Keratinocyte (primary cell): ENCODE results near the gene STIM1. TPM values are rescaled to one million over a fixed set of nuclear protein-coding genes. Genes with fewer than 3 reads are reported as not detected.

ENCODE experiments used
- DNase-seq: peaks from one replicate; pipeline ENCODE4 v3.0.0-alpha.2; 2011; ENCODE audit warnings: low read depth, missing footprints, low spot score
- FAIRE-seq: peaks from 2 replicates; lab custom pipeline; 2011; peaks lifted over from hg19 to GRCh38; lab: Jason Lieb, UNC
- H2AFZ ChIP-seq: 2 replicates; pipeline ENCODE4 v1.6.0; 2012; ENCODE audit warnings: low read length, control low read depth, inconsistent platforms; ENCODE audit not compliant: control insufficient read depth
- H3K27ac ChIP-seq: 2 replicates; pipeline ENCODE4 v1.5.1; 2011; ENCODE audit warnings: low read length; ENCODE audit not compliant: control insufficient read depth, insufficient read depth
- H3K27me3 ChIP-seq: 3 replicates; pipeline ENCODE4 v1.6.0; 2011; ENCODE audit warnings: low read length; ENCODE audit not compliant: control insufficient read depth, insufficient read depth; ENCODE audit errors: extremely low read depth
- H3K36me3 ChIP-seq, 2 experiments: 2 replicates in 1 of 2; 3 replicates in 1 of 2; pipeline ENCODE4 v1.5.1; 2011; ENCODE audit warnings: low read length in 2 of 2, mild to moderate bottlenecking in 1 of 2; ENCODE audit not compliant: control insufficient read depth in 2 of 2, insufficient read depth in 2 of 2; ENCODE audit errors: extremely low read depth in 1 of 2
- H3K4me1 ChIP-seq: 3 replicates; pipeline ENCODE4 v1.5.1; 2011; ENCODE audit warnings: low read length; ENCODE audit not compliant: control insufficient read depth, insufficient read depth; ENCODE audit errors: extremely low read depth
- H3K4me2 ChIP-seq: 3 replicates; pipeline ENCODE4 v1.6.0; 2011; ENCODE audit warnings: low read depth, low read length; ENCODE audit not compliant: control insufficient read depth, insufficient read depth; ENCODE audit errors: extremely low read depth
- H3K4me3 ChIP-seq, 3 experiments: fragments of 200-600 bp in 1 of 3; sonication (generic) in 1 of 3; 2 replicates in 2 of 3; 3 replicates in 1 of 3; pipeline ENCODE4 v1.5.1; 2011 to 2016; ENCODE audit warnings: low read length in 3 of 3, mild to moderate bottlenecking in 3 of 3, control low read depth in 2 of 3, inconsistent platforms in 1 of 3, low read depth in 1 of 3, mixed read lengths in 1 of 3, mixed run types in 1 of 3, moderate library complexity in 1 of 3; ENCODE audit not compliant: control insufficient read depth in 2 of 3, insufficient read depth in 2 of 3; ENCODE audit errors: extremely low read depth in 1 of 3
- H3K79me2 ChIP-seq: 2 replicates; pipeline ENCODE4 v1.6.0; 2012; ENCODE audit warnings: low read length; ENCODE audit not compliant: control insufficient read depth, insufficient read depth
- H3K9ac ChIP-seq: 3 replicates; pipeline ENCODE4 v1.6.0; 2011; ENCODE audit warnings: low read length; ENCODE audit not compliant: control insufficient read depth, insufficient read depth; ENCODE audit errors: extremely low read depth
- H3K9me1 ChIP-seq: 3 replicates; pipeline ENCODE4 v1.6.0; 2011; ENCODE audit warnings: low read length; ENCODE audit not compliant: control insufficient read depth, insufficient read depth; ENCODE audit errors: extremely low read depth
- H3K9me3 ChIP-seq: 2 replicates; pipeline ENCODE4 v1.5.1; 2012; ENCODE audit warnings: low read depth, low read length; ENCODE audit not compliant: control insufficient read depth
- H4K20me1 ChIP-seq: 3 replicates; pipeline ENCODE4 v1.6.0; 2011; ENCODE audit warnings: low read length; ENCODE audit not compliant: control insufficient read depth, insufficient read depth; ENCODE audit errors: extremely low read depth
- CTCF ChIP-seq, 3 experiments: IDR thresholded peaks in 1 of 3; conservative IDR thresholded peaks in 1 of 3; optimal IDR thresholded peaks in 1 of 3; 2 replicates in 2 of 3; 3 replicates in 1 of 3; pipeline versions ENCODE3 to v1.5.1; 2011; ENCODE audit warnings: low read length in 3 of 3, mild to moderate bottlenecking in 3 of 3, moderate library complexity in 2 of 3, control low read depth in 1 of 3, inconsistent platforms in 1 of 3; ENCODE audit not compliant: insufficient read depth in 2 of 3; ENCODE audit errors: extremely low read depth in 1 of 3
- EZH2 ChIP-seq: IDR thresholded peaks from one replicate; pipeline ENCODE4 v1.6.1; 2012; ENCODE audit warnings: inconsistent platforms, mild to moderate bottlenecking, low read length, moderate library complexity
- dilution Hi-C: fragments of 300-500 bp; cut with MboI; formaldehyde crosslinking; loops from one replicate; pipeline ENCODE4 v1.7.0; 2020; ENCODE audit warnings: low sequenced_read_pairs; ENCODE audit not compliant: extremely low pct_ligation_motif_present
- polyA plus RNA-seq, 5 experiments: library from polyadenylated mRNA; depleted of rRNA in 3 of 5; stranded (reverse) in 3 of 5; stranded (forward) in 1 of 5; unstranded in 1 of 5; fragments of >200 nt; gene quantifications; 1 replicate in 1 of 5; 2 replicates in 3 of 5; 3 replicates in 1 of 5; pipeline versions ENCODE4 v1.2.1 to v1.2.3, GENCODE V29; 2011 to 2012; ENCODE audit warnings: missing spikeins in 2 of 5, low read depth in 1 of 5, low replicate concordance in 1 of 5

The STIM1 gene
- polyA plus RNA-seq, 1 donor (not counting 4 experiments of a cell fraction or from before 2014, with no cell fraction given): 23.7 TPM

- Histone ChIP-seq H3K27me3 (no peaks in the 10 kb centered on the region), H3K27ac (no peak overlapping the region), H3K9ac (no peak overlapping the region), H3K4me2 (no peak overlapping the region), H3K4me3 (no peak overlapping the region), H3K79me2 (peaks cover 20% of the 10 kb centered on the region), H4K20me1 (peaks cover under 1% of the 10 kb centered on the region), H2AFZ (no peak overlapping the region), H3K36me3 (peaks cover 28% of the 10 kb centered on the region in 2 experiments), H3K9me3 (no peaks in the 10 kb centered on the region), H3K4me1 (peaks cover 5% of the 10 kb centered on the region), H3K9me1 (peaks cover 3% of the 10 kb centered on the region)
- DNase-seq (no peak), FAIRE-seq (no peak)
- no peak for TF ChIP-seq EZH2
- no peak for TF ChIP-seq CTCF (optimal IDR thresholded peaks at IDR 0.05 in 1 of 3, IDR thresholded peaks at IDR 0.05 in 1 of 3, conservative IDR thresholded peaks at IDR 0.05 in 1 of 3; ENCODE audit: extremely low read depth in 1 of 3, insufficient read depth in 2 of 3, low read length in 3 of 3)
- dilution Hi-C loops: no loop called here
Measured at GRCh38 chr11:3825473-3826154, 29.9 kb upstream of the STIM1 start.

GRCh38 chr11:3826721-3827120 is 28.7 kb upstream of the STIM1 start:
- FAIRE-seq: no peak
- DNase-seq: no peak
- Histone ChIP-seq H3K4me1 (peaks cover 5% of the 10 kb centered on the region), H3K4me3 (no peak overlapping the region), H2AFZ (no peak overlapping the region), H3K27me3 (no peaks in the 10 kb centered on the region), H3K4me2 (no peak overlapping the region), H3K27ac (no peak overlapping the region), H3K9ac (no peak overlapping the region), H4K20me1 (peaks cover 2% of the 10 kb centered on the region), H3K9me1 (peaks cover 3% of the 10 kb centered on the region), H3K79me2 (peaks cover 30% of the 10 kb centered on the region), H3K36me3 (peaks cover 27 to 34% of the 10 kb centered on the region in 2 experiments), H3K9me3 (no peaks in the 10 kb centered on the region)
- dilution Hi-C loops: no loop called here
- no peak for TF ChIP-seq EZH2
- no peak for TF ChIP-seq CTCF (optimal IDR thresholded peaks at IDR 0.05 in 1 of 3, IDR thresholded peaks at IDR 0.05 in 1 of 3, conservative IDR thresholded peaks at IDR 0.05 in 1 of 3; ENCODE audit: extremely low read depth in 1 of 3, insufficient read depth in 2 of 3, low read length in 3 of 3)
